ENCODE measurements around the gene CRK.

CRK gene

DNA sequence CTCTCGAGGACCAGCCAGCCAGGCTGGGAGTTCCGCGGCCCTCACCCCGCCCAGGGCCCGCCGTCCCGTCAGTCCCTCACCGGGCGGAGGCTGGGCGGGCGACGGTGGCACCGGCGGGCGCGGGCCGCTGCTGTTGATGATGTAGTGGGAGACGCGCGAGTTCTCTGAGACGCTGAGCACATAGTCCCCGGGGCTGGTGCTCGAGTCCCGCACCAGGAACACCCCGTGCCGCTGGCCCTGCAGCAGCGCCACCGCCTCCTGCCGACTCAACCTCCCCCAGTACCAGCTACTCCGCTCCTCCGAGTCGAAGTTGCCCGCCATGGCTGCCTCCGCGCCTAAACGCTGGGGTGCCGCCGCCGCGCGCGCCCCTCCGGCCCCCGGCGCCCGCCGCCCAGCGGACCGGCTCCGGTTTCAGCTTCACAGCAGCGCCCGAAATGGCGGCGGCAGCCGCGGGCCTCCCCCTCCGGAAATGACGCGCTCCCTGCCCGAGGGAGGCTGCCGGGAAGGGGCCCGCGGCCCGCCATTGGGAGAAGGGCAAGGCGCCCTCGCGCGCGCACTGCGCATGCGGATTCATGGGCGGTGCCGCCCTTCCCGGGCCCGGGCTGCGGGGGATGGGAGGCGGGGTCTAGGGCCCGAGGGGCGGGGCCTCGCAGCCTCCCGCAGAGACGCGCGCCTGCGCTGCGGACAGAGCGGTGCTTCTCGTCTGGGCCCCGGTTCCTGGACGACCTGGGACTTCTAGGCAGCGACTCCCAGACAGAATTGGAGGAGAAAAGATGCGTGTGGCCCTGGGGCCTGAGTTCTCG is at the start of gene CRK:
Gene CRK (minus strand): TSS at position 436 of the 803 bp plus-strand sequence. CDS start 115 bp downstream, at position 321.
- DNase-seq (ENCODE audit: low read depth), result peak; percentile 96

DNA sequence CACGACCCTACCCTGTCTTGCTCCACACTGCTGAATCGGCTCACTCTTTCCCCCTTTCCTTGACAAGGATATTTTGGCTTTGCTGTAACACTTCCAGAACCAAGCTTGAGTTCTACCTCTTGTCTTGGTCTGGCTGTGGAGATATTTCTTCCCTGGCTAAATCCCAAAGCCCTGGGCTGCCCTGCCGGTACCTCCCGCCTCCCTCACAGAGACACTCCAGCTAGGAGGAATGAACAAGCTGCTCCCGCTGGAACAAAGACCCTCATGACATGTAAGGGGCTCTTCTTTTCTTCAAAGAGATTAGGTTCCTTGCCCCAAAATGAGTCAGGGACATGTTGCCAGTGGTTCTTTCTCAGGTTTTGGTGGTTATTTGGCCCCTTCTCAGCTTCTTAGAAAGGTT is 49.6 kb upstream of the CRK start:
- DNase-seq (ENCODE audit: low read depth), result no peak

DNA sequence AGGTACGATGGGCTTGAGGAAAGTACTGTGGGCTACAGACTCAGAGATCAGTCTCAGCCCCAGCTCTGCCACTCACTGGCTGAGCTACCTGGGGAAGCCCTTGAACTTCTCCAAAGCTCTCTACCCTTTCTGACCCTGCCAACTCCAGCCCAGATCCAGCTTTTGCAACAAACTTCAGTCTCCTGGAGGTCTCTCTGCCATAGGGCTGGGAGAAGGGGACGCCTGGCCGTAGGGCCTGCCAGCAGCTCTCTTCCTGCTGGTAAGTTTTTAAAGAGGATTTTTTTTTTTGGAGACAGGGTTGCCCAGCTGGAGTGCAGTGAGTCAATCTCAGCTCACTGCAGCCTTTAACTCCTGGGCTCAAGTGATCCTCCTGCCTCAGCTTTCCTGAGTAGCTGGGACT is 48.8 kb upstream of the CRK start:
- no peak for DNase-seq (ENCODE audit: low read depth)

DNA sequence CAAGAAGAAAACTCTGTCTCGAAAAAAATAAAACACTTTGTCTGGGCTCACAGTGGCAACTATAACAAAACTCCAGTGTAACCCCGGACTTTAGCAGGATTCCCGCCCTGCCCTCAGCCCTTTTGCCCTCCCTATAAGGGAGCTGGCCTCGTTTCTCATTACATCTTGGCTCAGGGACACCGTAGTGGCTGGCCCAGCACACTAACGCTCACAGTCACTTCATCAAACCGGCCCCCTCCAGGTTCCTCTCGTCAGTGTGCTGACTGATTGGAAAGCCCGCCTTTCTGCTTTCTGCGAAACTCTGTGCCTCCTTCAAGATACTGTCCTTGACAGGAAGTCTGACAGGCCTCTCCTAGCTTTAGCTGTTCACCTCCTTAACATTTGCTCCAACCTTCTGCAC is 47.7 kb upstream of the CRK start:
- DNase-seq (ENCODE audit: low read depth), result no peak

DNA sequence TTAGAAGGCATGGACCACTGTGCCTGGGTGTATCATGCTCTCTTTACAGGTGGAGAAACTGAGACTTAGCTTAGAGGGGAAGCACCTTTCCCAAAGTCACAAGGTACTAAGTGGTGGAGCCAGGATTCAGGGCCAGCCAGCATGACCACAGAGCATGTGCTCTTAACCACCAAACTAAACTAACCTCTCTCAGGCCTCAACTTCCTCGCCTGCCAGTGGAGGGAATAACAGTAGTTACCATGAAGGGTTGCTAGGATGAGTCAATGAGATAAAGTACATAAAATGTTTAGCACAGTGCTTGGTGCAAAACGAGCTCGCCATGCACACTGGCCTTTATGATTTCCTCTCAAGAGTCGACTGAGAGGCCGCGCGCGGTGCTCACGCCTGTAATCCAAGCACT is 42.8 kb upstream of the CRK start:
- no peak for DNase-seq (ENCODE audit: low read depth)

DNA sequence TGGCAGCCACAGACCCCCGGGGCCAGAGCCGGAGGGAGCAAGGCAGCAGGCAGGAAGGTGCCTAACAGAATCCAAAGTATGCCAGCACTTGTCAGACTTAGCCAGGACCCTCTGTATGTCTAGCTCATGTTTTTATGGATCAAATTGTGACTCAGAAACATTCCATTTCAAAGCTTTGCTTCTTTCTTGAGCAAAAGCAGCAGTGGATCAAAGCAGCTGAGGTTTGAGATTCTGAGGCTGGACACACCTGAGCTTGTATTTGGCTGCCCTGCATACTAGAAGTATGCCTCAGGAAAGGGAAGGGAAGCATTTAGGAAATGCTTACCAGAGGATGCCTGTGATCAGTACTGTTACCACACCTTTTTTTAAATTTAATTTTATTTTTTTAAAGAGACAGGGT is 42.2 kb upstream of the CRK start:
- no peak for DNase-seq (ENCODE audit: low read depth)

DNA sequence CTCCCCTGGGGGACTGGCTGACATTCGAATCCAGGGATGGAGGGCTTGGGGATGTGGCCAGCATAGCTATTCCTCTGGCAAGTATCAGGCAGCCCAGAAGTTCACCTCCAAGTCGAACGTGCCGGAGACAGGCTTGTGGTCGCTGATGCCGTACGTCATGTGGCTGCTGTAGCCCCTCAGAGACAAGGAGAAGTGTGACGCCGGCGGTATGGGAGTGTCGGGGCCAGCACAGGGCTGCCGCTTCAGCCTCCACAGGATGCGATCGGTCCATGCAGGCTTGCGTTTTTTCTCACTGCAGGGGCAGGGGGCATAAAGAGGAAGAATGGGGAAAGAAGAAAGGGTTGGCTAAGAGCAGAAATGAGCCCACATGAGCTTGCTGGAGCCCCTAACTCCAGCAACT is 41.8 kb upstream of the CRK start:
- DNase-seq (ENCODE audit: low read depth), result no peak

DNA sequence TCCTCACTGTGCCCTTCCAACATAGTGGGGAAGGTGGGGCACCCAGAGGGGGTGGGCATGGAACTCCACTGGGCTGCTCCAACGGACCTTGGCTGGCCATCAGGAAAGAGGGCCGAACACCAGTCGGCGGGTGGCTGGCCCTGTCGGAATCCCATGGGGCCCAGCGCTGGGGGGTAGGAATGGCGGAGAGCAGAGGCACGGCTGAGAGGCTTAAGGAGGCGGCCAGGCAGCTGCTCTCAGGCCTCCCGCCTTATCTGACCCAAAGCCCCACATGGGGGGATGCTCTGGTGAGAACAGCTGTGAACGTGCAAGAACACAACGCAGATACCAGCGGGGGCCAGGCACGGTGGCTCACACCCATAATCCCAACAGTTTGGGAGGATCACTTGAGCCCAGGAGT is 40.8 kb upstream of the CRK start:
- no peak for DNase-seq (ENCODE audit: low read depth)

DNA sequence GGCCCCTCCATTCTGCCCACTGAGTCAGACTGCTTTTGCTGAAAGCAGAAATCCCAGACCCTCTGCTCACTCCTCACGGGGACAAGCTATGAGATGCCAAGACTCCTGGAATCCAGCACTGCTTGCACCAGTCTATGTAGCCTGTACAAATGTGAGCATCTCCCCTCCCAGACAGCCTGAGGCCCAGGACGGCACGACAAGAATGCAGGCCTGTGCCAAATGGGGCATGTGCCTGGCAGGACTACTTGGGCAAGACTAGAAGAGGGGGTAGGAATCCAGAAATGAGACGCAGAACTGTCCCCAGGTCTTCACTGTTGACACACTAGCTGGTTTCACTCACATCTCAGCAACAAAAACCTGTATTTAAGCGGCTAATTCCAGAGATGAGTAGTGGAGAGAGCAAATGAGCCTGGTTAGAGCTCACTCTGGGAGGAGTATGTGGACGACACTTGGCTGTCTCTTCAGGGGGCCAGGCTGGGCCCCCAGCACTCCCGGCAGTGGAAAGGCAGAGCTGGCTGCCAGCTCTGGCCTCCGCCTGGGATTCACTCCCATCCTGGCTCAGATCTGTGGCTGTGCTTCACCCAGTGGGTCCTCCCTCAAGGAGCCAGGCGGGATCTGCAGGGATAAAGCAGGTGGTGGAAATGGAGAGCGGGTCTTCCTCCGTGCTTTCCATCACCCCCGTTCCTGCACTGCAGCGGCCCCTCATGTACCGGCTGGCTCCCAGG is 39.4 kb upstream of the CRK start:
- no peak for DNase-seq (ENCODE audit: low read depth)

DNA sequence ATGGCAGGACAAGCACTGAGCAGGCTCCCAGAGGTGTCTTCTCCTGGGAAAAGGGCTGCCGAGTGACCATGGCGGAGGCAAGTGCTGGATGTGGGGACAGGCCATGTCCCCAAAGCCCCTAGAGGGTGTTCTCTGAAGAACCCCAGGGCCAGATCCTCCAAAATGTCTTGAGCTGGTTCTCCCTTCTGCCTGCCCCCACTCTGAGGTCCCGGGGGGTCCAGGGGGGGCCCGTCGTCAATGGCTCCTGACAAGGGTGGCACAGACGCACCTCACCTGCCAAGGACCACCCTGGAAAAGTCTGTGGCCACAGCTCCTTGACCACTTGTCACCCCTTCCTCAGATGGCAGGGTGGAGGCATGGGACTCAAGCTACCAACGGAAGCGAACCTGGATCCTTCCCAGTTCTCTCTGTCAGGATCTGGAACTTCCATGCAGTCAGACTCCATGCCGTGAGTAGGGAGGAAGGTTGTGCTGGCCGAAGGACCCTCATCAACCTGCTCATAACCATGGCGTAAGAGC is 38.8 kb upstream of the CRK start:
- DNase-seq (ENCODE audit: low read depth), result no peak

DNA sequence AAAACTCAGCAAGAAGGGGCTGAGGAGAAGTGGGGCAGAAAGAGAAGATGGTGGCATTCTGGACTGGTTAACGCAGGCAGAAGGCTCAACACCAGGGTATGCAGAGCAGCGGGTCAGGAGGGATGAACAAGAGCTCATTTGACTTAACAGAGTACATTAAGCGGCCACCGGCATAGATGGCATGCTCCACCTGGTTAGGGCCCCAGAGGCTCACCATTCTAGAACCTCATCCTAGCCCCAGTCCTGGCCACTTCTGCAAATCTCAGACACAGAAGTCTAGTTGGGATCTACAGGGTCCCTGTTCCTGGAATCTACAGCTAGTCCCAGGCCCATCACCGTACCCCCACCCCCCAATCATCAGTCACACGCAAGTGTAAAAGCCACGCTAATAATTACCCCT is 38.2 kb upstream of the CRK start:
- no peak for DNase-seq (ENCODE audit: low read depth)

DNA sequence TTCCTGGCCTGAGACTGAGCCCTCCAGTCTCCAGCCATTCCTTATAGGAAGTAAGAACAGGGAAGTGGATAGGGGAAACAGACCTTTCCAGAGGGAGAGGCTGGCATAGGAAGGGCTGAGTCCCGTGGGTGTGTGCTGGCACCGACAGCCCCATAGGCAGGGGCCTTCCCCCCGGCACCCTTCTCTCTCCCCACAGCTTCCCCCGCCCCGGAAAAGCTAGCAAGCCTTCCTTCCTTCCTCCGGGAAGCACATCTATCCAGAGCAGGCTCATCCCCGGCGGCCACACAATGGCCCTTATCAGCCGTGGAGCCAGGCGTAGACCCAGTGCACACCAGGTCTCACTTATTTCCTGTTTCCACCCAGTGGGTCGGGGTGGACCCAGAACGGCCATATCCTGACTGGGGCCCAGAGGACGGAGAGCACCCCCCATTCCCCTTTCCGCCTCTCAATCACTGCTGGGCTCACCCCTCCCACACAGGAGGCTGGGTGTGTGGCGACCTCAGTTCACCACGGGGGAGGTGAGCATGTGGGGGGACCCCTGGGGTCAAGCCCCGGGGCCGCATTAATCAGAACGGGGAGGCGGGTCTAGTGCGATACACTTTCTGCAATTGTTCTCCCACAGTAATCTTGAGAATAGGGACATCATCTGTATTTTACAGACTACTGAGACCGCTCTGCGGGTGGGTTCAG is 37.4 kb upstream of the CRK start:
- no peak for DNase-seq (ENCODE audit: low read depth)

DNA sequence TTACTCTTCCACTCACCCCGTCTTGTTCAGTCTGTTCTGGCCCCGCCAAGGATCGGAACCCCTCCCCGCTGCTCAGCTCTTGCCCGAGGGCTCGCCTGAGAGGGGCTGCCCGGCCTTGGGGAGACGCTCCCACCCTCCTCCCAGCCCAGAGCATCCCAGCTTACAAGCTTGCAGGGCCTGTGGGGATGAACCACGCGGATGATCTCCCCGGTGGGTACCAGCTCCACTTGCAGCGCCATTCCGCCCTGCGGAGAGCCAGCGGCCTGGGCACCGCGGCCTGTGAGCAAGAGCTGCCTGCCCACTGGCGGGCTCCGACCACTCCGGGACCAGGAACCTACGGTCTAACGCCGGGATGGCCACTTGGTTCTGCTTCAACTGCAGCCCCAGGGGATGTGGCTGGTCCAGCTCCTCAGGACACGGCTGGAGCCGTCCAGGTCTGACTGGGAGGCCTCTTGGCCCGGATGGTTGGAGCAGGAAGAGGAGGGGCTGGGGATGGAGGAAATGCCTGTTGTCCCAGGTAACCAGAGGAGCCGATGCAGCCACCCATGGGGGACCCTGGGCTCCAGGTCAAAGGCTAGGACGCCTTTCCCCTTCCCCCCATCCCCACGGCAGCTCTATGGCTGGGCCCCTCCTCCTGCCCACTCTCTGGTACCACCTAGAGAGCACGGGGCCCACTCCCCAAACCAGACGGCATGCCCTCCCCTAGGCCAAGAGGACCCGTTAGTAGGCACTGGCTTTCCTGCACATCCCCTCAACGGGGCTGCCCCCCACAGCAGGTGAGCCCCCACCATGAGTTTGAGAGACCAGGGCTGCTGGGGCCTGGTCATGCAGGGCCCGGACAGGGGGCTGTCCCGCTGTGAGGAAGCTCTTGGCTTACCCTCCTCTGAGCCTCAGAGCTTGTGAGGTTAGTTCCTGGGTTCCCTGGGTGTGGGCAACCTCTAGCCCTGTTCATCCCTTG is 36.5 kb upstream of the CRK start, which contains the start of gene MYO1C:
Gene MYO1C (minus strand): TSS at position 438 of the 958 bp plus-strand sequence. CDS start 199 bp downstream, at position 239.
- DNase-seq (ENCODE audit: low read depth), result no peak

DNA sequence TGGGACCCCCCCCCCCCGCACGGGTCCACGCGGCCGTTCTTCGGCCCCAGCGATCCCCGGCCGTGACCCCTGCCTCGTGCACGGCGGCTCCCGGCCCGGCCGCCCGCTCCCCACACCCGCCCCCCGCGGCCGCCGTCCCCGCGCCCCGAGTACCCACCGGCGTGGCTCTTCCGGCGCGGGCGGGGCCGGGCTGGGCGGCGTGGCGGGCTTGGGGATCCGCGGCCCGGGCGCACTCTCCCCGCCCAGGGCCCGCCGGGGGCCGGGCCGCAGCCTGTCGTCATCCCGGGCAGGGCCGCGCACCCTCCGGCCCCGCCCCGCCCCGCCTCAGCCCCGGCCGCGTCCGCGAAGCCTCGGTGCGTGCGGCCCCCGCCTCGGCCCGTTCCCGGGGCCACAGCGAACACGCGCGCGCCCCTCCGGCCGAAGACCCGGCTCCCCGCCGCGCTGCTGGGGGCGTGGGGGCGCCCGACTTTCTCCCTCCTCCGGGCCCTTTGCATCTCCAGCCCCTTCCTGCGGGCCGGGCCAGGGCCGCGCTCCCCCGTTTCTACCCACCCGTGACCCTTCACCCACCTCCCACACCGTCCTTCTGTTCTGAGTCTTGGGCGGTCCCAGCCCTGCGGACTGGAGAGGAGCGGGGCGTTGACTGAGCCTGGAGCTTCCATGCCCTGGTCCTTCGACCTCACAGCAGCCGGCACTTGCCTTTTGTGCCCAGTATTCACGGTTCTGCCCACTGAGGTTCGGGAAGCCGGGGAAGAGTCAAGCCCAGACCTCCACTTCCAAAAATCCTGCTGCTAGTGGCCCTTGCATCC is 35.6 kb upstream of the CRK start:
- peak; percentile 34 for DNase-seq (ENCODE audit: low read depth)

DNA sequence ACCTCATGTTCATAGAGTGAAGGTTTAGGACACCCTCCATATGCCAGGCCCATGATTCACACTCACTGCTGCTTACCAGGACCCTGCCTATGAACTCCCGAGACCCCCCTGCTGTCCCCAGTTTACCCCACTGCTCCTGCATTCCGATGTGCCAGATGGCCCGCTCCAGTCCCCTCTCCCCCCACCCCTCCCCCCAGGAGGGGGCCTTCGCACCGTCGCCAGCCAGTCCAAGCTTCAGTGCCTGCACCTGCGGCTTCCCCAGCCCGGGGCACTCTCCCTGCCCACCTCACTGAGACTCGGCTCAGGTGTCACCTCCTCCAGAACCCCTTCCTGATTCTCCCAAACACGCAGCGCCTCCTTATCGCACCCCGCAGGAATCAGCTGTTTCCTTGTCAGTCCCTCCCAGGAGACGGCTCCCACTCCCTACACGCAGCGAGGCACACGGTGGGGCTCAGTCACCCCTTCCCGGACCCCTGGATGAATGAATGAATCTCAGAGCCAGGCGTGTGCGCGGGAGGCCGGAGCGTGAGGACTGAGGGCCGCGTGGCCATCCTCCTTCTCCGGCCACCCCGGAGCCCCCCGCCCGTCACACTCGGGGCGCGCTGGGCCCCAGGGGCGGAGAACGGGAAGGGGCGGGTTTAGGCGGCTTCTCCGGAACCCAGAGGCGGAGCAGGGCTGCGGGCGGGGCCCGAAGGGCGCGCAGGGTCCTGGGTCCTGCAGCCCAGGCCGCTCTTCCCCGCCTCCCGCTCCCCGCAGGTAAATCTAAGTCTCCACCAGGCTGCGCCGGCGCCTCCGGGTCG is 34.8 kb upstream of the CRK start:
- peak; percentile 48 for DNase-seq (ENCODE audit: low read depth)

DNA sequence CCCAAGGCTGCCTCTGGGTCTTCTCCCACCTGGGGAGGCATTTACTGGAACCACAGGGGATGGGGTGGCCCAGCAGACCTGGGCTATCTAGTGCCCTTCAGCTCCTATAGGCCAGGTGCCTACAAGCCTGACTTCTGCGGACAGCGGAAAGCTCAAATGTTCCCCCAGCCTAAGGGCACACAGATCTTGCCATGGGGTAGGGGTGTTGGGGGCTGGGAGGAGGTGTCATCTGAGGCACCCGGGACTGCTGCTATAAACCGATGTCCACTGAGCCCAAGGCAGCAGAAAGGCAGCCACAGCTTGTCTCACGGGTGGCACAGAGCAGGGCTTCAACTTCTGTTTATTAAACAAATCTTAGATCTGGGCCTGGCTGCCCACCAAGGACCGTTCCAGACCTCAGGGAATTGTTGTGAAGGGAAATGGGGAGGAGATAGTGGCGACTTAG is 32.8 kb upstream of the CRK start:
- no peak for DNase-seq (ENCODE audit: low read depth)

DNA sequence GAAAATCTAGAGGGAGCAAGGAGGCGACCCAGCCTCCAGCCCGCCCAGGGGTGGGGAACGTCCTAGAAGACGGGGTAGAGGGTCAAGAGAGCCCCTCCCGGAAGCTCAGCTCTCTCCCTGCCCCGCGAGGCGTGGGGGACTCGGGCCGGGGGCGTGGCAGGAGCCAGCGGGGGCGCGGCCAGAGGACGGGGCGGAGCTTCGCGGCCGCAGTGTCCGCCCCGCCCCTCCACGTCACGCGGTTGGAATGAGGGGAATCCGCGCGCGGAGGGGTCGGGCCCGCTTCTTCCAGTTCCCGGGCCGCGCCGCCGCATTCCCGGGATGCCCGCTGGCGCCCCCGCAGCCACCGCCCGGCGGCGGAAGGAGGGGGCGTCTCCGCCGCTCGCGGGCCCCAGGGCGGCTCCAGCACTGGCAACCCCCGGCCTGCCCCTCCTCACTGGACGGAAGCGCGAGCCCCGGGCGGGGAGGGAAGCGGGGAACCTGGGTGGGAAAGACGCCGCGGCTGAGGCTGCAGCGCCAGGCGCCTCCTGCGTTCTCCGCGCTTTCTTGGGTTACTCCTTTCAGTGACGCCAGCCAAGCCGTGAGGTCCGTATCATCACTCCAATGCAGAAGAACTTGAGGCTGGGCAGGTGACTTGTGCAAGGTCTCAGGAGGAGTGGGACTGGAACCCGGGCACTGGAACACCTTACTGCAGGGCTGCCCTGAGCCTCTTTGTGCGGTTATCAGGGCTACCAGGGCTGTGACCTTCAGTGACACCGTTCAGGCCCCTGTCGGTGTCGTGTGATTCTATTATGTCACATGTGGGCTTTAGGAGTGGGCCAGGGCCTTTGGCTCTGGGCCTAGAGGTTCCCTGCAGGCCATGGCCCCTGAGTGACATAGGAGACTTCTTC is 32.1 kb upstream of the CRK start:
- peak; percentile 69 for DNase-seq (ENCODE audit: low read depth)
